Measurements from ENCODE around the gene ZEB1.

The ZEB1 gene

DNA sequence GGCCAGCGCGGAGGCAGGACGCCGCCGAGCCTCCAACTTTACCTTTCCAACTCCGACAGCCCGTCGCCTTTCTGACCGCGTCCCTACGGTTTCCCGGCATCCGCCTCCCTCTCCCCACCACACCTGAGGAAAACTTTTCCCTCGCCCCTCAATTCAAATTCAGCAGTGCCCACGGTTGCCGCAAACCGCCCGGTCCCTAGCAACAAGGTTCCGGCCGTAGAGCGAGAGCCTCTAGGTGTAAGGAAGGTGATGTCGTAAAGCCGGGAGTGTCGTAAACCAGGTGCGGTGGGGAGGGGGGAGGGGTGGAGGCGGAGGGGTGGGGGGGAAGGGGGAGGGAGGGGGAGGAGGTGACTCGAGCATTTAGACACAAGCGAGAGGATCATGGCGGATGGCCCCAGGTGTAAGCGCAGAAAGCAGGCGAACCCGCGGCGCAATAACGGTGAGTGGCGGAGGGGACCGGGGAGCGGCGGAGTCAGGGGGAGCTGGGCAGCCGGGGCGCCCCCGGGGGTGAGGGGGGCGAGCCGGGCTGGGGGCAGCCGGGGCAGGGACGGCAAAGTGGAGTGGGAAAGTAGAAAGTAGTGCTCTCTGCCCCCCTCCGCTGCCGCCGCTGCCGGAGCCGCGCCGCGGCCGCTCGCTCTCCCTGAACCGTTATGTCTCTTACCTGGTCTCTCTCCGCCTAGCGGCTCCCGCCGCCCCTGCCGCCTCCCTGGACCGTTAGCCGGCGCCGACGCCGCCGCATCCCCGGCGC, at the start of gene ZEB1:
Gene ZEB1, plus strand, starts transcription at position 363 of the 748 bp plus-strand sequence. Its CDS starts 19 bp downstream, at position 382.
- DNase-seq (ENCODE audit: low read depth): peak; percentile 88

DNA sequence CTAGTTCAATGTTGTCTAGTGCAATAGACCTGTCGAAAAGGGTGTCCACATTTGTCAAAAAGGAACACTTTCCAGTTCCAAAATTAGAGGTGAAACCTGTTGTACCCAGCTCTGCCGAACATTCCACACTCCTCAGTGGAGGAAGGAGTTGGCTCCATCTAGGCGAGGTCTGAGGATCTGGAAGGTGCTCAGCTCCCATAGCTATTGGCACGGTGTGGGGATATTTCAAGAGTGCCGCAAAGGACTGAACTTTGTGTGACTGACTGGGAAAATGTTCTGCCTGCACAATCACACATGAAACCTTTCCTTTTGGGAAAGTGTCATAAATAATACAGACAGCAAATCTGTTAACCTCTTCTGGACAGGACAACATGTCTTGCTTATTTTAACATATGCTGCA, 48.1 kb upstream of the ZEB1 start:
- no peak for DNase-seq (ENCODE audit: low read depth)

- no peak for DNase-seq (ENCODE audit: low read depth)
Measured at GRCh38 chr10:31272841-31273240, 46.2 kb upstream of the ZEB1 start.

- DNase-seq (ENCODE audit: low read depth): no peak
Measured at GRCh38 chr10:31273789-31274188, 45.2 kb upstream of the ZEB1 start.

GRCh38 chr10:31274310-31274709, 44.7 kb upstream of the ZEB1 start:
- no peak for DNase-seq (ENCODE audit: low read depth)

DNA sequence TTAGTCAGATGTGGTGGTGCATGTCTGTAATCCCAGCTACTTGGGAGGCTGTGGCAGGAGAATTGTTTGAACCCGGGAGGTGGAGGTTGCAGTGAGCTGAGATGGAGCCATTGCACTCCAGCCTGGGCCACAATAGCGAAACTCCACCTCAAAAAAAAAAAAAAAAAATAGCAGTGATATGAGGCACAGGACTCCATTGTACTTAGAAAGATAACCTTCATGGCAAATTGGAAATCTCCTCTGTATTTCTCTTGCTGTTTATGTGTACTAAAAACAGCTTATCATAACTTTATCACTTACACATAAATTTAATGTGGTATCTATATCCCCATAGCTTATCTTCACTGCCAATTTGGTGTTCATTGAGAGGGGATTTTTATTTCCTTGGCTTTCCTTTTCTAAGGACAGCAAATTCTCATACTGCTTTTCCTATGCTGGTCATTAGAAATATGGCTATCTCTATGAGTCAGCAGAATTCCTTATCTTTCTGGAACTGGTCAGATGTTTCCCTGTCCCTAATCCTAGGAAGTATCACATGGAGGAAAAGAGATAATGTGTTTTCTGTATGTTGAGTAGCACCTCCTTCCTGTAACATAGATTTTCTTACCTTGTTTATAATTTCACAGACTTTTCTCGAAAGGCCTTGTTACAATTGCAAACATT, 40.6 kb upstream of the ZEB1 start:
- DNase-seq (ENCODE audit: low read depth): no peak

DNA sequence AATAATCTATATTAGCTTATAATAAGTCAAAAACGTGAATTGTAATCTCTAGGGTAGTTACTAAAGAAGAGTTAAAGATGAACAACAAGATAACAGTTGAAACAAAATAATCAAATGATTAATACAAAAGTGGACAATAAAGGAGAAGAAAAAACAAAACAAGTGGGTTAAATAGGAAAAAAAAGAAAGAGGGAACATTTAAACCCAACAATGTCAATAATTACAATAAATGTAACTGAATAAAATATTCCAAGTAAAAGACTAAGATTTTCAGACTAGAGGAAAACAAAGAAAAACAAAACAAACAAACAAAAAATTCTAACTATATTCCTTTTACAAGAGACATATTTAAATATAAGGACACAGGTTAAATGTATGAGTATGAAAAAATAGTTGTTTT, 38.0 kb upstream of the ZEB1 start:
- no peak for DNase-seq (ENCODE audit: low read depth)

DNA sequence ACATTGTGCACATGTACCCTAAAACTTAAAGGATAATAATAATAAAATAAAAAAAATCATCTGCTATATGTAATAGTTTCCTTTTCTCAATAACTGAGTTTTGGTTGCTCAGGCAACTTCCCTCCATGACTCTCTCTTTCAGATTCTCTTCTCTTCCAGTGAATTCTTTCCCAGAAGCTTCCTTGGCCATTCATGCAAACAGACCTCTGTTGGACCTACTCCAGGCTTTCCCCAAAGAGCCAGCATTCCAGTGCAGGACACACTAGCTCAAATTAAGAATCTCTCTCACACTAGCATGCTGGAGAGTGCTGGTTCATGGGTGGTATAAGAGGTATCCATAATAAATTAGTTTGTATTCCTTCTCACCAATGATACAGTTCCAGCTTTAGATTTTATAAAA, 31.0 kb upstream of the ZEB1 start:
- DNase-seq (ENCODE audit: low read depth): no peak

DNA sequence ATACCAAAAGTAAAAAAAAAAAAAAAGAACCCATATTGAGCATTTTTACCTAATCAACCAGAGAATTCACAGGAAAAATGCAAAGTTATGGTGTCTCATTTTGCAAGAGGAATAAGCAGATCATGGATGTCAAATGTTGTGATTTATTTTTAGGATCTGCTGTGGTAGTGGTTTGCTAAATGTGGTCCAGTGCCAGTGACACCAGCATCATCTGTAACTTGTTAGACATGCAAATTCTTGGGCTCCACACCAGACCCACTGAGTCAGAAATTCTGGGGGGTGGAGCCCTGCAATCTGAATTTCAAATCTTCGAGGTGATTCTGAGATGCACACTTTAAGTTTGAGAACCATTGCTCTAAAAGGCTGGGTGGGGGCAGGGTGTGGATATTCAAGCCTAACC, 30.1 kb upstream of the ZEB1 start:
- DNase-seq (ENCODE audit: low read depth): no peak

DNA sequence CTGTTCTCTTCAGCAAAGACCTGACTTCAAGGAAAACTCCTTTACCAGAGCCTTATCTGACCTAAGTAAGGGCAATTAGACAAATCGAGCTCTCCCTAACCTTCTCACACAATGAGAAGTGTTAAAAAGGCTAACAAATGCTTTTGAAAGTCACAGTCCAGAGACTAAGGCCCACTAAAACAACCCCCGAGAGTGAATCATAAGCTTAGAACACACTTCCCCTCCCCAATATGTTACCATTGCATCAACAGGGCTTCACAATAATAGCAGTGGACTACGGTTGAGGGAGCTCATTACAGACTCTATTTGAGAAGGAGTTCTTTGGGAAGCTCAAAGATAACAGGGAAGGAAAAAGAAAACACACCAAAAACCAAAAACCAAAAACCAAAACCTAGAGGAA, 28.6 kb upstream of the ZEB1 start:
- no peak for DNase-seq (ENCODE audit: low read depth)

- no peak for DNase-seq (ENCODE audit: low read depth)
Measured at GRCh38 chr10:31291123-31291522, 27.9 kb upstream of the ZEB1 start.

DNA sequence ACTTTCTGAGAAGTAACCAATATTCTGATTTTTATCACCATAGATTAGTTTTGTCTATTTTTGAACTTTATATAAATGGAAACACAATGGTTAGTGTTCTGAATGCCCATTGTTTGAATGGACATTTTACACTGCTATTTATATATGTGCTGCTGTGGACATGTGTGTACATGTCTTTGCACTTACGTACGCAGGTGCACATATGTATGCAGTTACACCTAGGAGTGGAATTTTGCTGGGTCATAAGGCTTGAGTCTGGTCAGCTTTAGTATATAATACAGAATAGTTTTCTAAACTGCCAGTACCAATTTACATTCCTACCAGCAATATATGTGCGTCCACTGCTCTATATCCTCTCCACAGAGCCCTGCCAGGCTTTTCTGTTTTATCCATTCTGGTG, 24.5 kb upstream of the ZEB1 start:
- no peak for DNase-seq (ENCODE audit: low read depth)

GRCh38 chr10:31296754-31297153, 22.3 kb upstream of the ZEB1 start:
- DNase-seq (ENCODE audit: low read depth): no peak

DNA sequence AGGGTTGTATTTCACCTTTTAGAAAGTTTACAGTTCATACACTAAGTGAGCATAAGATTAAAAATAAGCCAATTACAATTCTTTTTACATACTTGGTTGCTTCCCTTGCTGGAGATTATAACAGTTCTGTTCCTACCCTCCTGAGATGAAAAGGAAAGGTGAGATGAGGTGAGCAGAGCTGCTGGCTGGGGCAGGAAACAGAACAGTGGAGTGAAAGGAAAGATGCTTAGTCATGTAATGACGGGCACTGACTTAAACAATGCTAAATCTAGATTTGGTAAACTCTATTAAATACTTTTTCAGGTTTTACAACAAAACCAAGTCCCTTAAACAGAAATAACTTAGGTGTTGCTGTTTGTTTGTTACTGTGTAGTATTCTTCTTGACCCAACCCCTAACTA, 19.9 kb upstream of the ZEB1 start:
- DNase-seq (ENCODE audit: low read depth): no peak

- DNase-seq (ENCODE audit: low read depth): no peak
Measured at GRCh38 chr10:31303212-31303611, 15.8 kb upstream of the ZEB1 start.

- DNase-seq (ENCODE audit: low read depth): no peak
Measured at GRCh38 chr10:31304291-31304970, 14.6 kb upstream of the ZEB1 start.

GRCh38 chr10:31313396-31313795, 5.6 kb upstream of the ZEB1 start:
- no peak for DNase-seq (ENCODE audit: low read depth)

DNA sequence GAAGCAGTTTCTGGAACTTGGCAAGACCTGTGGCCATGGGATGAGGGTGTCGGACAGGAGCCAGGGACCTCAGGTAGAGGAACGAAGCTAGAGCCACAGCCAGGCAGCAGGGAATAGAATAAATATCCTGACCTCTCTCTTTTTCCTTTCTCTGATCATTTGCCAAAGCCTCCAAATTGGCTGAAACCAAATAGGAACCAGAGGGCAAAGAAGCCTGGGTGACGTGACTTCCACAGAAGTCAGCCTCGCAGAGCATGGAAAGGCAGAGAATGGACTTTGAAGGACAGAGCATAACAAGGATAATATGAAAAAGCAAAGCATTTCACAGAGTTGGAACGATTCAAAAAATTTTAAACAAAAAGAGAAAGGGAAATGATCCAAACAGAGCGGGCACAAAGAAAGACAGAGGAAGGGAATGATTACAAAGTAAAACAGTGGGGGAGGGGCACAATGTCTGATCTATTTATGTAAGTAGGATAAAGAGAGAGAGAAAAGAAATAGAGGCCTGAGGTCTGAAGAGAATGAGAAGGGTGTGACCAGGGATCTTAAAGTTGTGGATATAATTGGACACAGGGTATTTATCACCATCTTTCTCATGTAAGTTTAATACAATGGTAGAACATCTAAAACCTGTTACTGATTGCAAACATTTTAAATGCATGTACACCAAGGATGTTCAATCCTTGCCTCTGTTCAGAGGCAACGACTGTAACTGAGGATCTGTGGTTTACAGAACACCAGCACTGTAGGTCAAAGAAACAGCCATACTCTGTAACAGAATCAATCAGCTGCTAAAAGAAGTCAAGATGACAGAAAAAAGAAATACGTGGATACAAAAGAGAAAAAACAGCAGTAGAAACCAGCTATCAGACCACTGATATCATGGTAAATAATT, 4.5 kb upstream of the ZEB1 start:
- DNase-seq (ENCODE audit: low read depth): no peak

DNA sequence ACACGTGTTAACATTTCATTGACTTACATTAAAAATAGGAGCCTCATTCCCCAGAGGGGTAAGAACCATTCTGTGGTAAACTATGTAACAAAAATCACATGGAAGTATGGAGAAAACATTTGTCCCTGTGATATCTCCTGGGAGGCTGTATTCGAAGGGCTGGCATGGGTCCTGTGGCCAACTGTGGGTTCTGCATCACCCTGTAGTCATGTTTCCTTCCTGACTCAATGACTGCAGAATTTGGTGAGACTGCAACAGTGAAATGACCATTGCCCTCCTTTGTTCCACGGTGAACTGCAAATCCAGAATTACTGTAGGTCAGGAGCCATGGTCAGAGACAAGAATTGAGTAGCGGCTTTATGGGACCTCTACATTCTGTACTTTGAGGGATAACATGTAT, 3.6 kb upstream of the ZEB1 start:
- DNase-seq (ENCODE audit: low read depth): no peak

DNA sequence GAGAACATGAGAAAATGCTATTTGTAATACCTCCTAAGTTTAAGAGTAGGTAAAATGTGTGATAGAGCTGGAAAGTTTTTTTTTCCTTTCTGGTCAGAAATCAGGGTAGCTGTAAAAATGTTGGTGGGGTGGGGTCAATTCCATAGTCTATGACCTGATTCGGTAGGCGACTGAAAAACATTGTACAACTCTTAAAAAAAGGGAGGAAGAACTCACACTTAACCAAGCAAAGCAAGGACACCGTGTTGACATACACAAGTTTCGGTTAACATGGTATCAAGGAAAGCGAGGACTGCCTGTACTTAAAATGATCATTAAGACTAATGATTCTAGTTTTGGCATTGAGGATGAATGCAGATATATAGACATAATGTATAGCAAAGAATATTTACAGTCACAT, 1.8 kb upstream of the ZEB1 start:
- DNase-seq (ENCODE audit: low read depth): no peak

DNA sequence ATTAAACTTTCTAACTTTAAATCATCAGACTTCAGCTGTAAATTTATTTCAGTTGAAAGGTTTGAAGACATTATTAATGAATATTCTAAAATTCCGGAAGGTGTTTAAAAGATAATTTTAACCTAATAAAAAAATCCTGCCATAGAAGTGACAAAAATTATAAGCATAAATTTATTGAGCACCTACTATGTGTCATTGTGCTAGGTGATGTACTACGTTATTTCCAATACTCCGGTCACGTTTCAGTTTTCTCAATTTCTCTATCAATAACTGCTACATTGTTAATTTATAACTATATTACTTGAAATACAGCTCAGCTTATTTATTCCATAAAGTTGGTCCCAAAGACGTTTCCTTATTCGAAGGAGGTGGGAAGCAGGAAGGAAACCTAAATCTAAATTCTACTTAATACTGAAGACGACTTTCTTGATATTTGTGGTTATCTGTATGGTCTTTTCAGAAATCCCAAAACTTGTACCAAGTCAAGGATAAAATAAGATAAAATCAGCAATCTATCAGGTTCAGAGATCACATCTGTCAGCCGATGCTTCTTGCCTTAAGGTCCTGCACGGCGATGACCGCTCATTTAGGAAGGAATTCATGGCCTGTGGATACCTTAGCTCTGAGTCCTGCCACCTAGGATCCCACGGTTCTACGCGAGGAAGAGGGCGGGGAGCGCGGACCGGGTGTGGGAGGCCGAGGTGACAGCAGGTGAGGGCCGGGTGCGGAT, 1.2 kb upstream of the ZEB1 start:
- peak; percentile 64 for DNase-seq (ENCODE audit: low read depth)
